GM21576 (cell line): ENCODE data around the gene LLCFC1.

Experiments
- ATAC-seq: cut with Tn5 transposase; IDR thresholded peaks from one replicate; pipeline ENCODE4 v1.9.1; 2021; ENCODE audit warnings: mild to moderate bottlenecking, moderate library complexity; ENCODE audit not compliant: unreplicated experiment

LLCFC1 gene

GRCh38 chr7:142939226-142939910, at the start of gene LLCFC1:
Gene LLCFC1, plus strand, starts transcription at chr7:142939484. Its CDS starts 138 bp downstream, at chr7:142939622.
- ATAC-seq = no peak

GRCh38 chr7:142889816-142890215, 49.5 kb upstream of the LLCFC1 start:
- no peak for ATAC-seq

- ATAC-seq = no peak
Observed at GRCh38 chr7:142890874-142891485, 48.3 kb upstream of the LLCFC1 start.

GRCh38 chr7:142891490-142892082, 47.7 kb upstream of the LLCFC1 start:
- no peak for ATAC-seq

GRCh38 chr7:142892951-142893350, 46.3 kb upstream of the LLCFC1 start:
- no peak for ATAC-seq

GRCh38 chr7:142894112-142894984, 44.9 kb upstream of the LLCFC1 start:
- ATAC-seq = no peak

- ATAC-seq = no peak
Observed at GRCh38 chr7:142894985-142895593, 44.2 kb upstream of the LLCFC1 start.

- ATAC-seq = no peak
Observed at GRCh38 chr7:142896151-142896550, 43.1 kb upstream of the LLCFC1 start.

- no peak for ATAC-seq
Observed at GRCh38 chr7:142896741-142897379, 42.4 kb upstream of the LLCFC1 start.

- ATAC-seq = no peak
Observed at GRCh38 chr7:142897691-142898090, 41.6 kb upstream of the LLCFC1 start.

GRCh38 chr7:142898377-142899170, 40.7 kb upstream of the LLCFC1 start:
- no peak for ATAC-seq

GRCh38 chr7:142899661-142900060, 39.6 kb upstream of the LLCFC1 start:
- ATAC-seq = no peak

- no peak for ATAC-seq
Observed at GRCh38 chr7:142901426-142902259, 37.6 kb upstream of the LLCFC1 start.

GRCh38 chr7:142904128-142904527, 35.2 kb upstream of the LLCFC1 start:
- no peak for ATAC-seq

- ATAC-seq = no peak
Observed at GRCh38 chr7:142905759-142906158, 33.5 kb upstream of the LLCFC1 start.

GRCh38 chr7:142906643-142907042, 32.6 kb upstream of the LLCFC1 start:
- ATAC-seq = no peak

- ATAC-seq = no peak
Observed at GRCh38 chr7:142908290-142908689, 31.0 kb upstream of the LLCFC1 start.
